ENCODE measurements around the gene LIMK1.
"Not testable (repeated sequence)": the region's sequence is repeated elsewhere in the genome, so short reads cannot be mapped to it uniquely, and the experiment has no call there.

LIMK1 gene

DNA sequence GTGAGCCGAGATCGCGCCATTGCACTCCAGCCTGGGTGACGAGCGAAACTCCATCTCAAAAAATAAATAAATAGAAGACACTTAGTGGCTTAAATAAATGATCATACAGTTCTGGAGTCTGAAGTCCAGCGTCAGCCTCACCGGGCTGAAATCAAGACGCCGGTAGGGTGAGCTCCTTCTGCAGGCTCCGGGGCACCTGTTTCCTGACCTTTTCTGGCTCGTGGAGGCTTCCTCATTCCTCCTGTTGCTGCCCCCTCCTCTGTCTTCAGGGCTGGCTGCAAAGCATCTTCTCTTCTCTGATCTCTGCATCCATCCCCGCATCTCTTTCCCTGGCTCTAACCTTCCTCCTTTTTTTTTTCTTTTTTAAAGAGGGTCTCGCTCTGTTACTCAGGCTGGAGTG, 32.8 kb downstream of the LIMK1 start:
- no peaks in the 10 kb centered on the region for H3K36me3 ChIP-seq (ENCODE audit: low read length)
- TF ChIP-seq EZH2phosphoT487 (conservative IDR thresholded peaks at IDR 0.05; ENCODE audit: low read length): no peak
- TF ChIP-seq, protein P1, sequence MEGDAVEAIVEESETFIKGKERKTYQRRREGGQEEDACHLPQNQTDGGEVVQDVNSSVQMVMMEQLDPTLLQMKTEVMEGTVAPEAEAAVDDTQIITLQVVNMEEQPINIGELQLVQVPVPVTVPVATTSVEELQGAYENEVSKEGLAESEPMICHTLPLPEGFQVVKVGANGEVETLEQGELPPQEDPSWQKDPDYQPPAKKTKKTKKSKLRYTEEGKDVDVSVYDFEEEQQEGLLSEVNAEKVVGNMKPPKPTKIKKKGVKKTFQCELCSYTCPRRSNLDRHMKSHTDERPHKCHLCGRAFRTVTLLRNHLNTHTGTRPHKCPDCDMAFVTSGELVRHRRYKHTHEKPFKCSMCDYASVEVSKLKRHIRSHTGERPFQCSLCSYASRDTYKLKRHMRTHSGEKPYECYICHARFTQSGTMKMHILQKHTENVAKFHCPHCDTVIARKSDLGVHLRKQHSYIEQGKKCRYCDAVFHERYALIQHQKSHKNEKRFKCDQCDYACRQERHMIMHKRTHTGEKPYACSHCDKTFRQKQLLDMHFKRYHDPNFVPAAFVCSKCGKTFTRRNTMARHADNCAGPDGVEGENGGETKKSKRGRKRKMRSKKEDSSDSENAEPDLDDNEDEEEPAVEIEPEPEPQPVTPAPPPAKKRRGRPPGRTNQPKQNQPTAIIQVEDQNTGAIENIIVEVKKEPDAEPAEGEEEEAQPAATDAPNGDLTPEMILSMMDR (IDR thresholded peaks at IDR 0.05; ENCODE audit: insufficient read depth, low read length, poor library complexity, severe bottlenecking): no peak
- H3K4me2 ChIP-seq (ENCODE audit: low read depth, low read length, poor library complexity, severe bottlenecking): no peak overlapping the region
- no peak overlapping the region for H3K4me3 ChIP-seq (ENCODE audit: insufficient read depth, low read length, poor library complexity, severe bottlenecking)
- no peaks in the 10 kb centered on the region for H3K9me3 ChIP-seq (ENCODE audit: insufficient read depth, low read length)
- no peak overlapping the region for H3K9ac ChIP-seq (ENCODE audit: low read length)
- H2AFZ ChIP-seq (ENCODE audit: low read depth, low read length, severe bottlenecking): no peak overlapping the region
- no peaks in the 10 kb centered on the region for H4K20me1 ChIP-seq (ENCODE audit: low read depth, low read length)
- H3K9me2 ChIP-seq (replicated peaks; ENCODE audit: insufficient read depth, low read length): no peaks in the 10 kb centered on the region
- no peaks in the 10 kb centered on the region for H3K27me3 ChIP-seq (ENCODE audit: low read length)
- no peak overlapping the region for H3K27ac ChIP-seq (ENCODE audit: low read depth, low read length)
- no peaks in the 10 kb centered on the region for H3K79me2 ChIP-seq (ENCODE audit: insufficient read depth, low read length)
- H3F3A ChIP-seq (ENCODE audit: insufficient read depth): no peaks in the 10 kb centered on the region

DNA sequence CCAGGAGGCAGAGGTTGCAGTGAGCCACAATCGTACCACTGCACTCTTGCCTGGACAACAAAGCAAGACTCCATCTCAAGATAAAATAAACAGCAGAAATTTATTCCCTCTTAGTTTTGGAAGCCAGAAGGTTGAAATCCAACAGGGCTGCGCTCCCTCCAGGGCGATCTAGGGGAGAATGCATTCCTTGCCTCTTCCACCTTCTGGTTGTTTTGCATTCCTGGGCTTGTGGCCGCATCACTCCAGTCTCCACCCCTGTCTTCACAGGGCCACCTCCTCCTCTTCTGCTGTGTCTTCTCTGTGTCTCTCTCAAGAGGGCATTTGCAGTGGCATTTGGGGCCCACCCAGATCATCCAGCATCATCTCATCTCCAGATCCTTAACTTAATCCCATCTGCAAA, 36.2 kb downstream of the LIMK1 start:
- TF ChIP-seq EZH2phosphoT487 (conservative IDR thresholded peaks at IDR 0.05; ENCODE audit: low read length): no peak
- TF ChIP-seq, protein P1 (IDR thresholded peaks at IDR 0.05; ENCODE audit: insufficient read depth, low read length, poor library complexity, severe bottlenecking): no peak
- no peak overlapping the region for H3K4me2 ChIP-seq (ENCODE audit: low read depth, low read length, poor library complexity, severe bottlenecking)
- H3K9me2 ChIP-seq (replicated peaks; ENCODE audit: insufficient read depth, low read length): no peaks in the 10 kb centered on the region
- H3K9ac ChIP-seq (ENCODE audit: low read length): no peak overlapping the region
- no peaks in the 10 kb centered on the region for H3F3A ChIP-seq (ENCODE audit: insufficient read depth)
- no peaks in the 10 kb centered on the region for H3K9me3 ChIP-seq (ENCODE audit: insufficient read depth, low read length)
- H3K79me2 ChIP-seq (ENCODE audit: insufficient read depth, low read length): no peaks in the 10 kb centered on the region
- no peak overlapping the region for H3K4me3 ChIP-seq (ENCODE audit: insufficient read depth, low read length, poor library complexity, severe bottlenecking)
- H2AFZ ChIP-seq (ENCODE audit: low read depth, low read length, severe bottlenecking): no peak overlapping the region
- no peak overlapping the region for H3K27ac ChIP-seq (ENCODE audit: low read depth, low read length)
- H3K36me3 ChIP-seq (ENCODE audit: low read length): no peaks in the 10 kb centered on the region
- H4K20me1 ChIP-seq (ENCODE audit: low read depth, low read length): no peaks in the 10 kb centered on the region
- no peaks in the 10 kb centered on the region for H3K27me3 ChIP-seq (ENCODE audit: low read length)

DNA sequence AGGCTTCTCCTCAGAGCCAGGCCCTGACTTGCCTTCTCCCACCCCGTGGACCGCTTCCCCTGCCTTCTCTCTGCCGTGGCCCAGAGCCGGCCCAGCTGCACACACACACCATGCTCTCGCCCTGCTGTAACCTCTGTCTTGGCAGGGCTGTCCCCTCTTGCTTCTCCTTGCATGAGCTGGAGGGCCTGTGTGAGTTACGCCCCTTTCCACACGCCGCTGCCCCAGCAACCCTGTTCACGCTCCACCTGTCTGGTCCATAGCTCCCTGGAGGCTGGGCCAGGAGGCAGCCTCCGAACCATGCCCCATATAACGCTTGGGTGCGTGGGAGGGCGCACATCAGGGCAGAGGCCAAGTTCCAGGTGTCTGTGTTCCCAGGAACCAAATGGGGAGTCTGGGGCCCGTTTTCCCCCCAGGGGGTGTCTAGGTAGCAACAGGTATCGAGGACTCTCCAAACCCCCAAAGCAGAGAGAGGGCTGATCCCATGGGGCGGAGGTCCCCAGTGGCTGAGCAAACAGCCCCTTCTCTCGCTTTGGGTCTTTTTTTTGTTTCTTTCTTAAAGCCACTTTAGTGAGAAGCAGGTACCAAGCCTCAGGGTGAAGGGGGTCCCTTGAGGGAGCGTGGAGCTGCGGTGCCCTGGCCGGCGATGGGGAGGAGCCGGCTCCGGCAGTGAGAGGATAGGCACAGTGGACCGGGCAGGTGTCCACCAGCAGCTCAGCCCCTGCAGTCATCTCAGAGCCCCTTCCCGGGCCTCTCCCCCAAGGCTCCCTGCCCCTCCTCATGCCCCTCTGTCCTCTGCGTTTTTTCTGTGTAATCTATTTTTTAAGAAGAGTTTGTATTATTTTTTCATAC, 38.0 kb downstream of the LIMK1 start:
- Histone ChIP-seq H3K4me3 (ENCODE audit: insufficient read depth, low read length, poor library complexity, severe bottlenecking) (no peak overlapping the region), H3K36me3 (ENCODE audit: low read length) (no peaks in the 10 kb centered on the region), H3K9ac (ENCODE audit: low read length) (no peak overlapping the region), H3K9me3 (ENCODE audit: insufficient read depth, low read length) (no peaks in the 10 kb centered on the region), H3K27me3 (ENCODE audit: low read length) (no peaks in the 10 kb centered on the region), H3K27ac (ENCODE audit: low read depth, low read length) (no peak overlapping the region), H3K4me2 (ENCODE audit: low read depth, low read length, poor library complexity, severe bottlenecking) (no peak overlapping the region), H3F3A (ENCODE audit: insufficient read depth) (no peaks in the 10 kb centered on the region), H4K20me1 (ENCODE audit: low read depth, low read length) (no peaks in the 10 kb centered on the region), H3K9me2 (replicated peaks; ENCODE audit: insufficient read depth, low read length) (no peaks in the 10 kb centered on the region), H2AFZ (ENCODE audit: low read depth, low read length, severe bottlenecking) (no peak overlapping the region), H3K79me2 (ENCODE audit: insufficient read depth, low read length) (no peaks in the 10 kb centered on the region)
- TF ChIP-seq, protein P1 (IDR thresholded peaks at IDR 0.05; ENCODE audit: insufficient read depth, low read length, poor library complexity, severe bottlenecking): no peak
- TF ChIP-seq EZH2phosphoT487 (conservative IDR thresholded peaks at IDR 0.05; ENCODE audit: low read length): no peak

DNA sequence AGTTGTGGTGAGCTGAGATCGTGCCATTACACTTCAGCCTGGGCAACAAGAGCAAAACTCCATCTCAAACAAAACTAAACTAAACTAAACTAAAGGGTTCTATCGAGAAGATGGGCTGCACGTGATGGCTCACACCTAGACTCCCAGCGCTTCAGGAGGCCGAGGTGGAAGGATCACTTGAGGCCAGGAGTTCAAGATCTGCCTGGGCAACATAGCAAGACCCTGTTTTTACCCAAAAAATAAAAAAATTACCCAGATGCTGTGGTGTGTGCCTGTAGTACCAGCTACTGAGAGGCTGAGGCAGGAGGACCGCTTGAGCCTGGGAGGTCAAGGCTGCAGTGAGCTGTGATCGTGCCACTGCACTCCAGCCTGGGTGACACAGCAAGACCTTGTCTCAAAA, 40.3 kb downstream of the LIMK1 start:
- H3K27ac ChIP-seq (ENCODE audit: low read depth, low read length); H3K4me2 ChIP-seq (ENCODE audit: low read depth, low read length, poor library complexity, severe bottlenecking); H3K9ac ChIP-seq (ENCODE audit: low read length); H3K9me3 ChIP-seq (ENCODE audit: insufficient read depth, low read length); H3F3A ChIP-seq (ENCODE audit: insufficient read depth); H2AFZ ChIP-seq (ENCODE audit: low read depth, low read length, severe bottlenecking); H4K20me1 ChIP-seq (ENCODE audit: low read depth, low read length); H3K9me2 ChIP-seq (replicated peaks; ENCODE audit: insufficient read depth, low read length); H3K4me3 ChIP-seq (ENCODE audit: insufficient read depth, low read length, poor library complexity, severe bottlenecking); H3K79me2 ChIP-seq (ENCODE audit: insufficient read depth, low read length); H3K27me3 ChIP-seq (ENCODE audit: low read length); H3K36me3 ChIP-seq (ENCODE audit: low read length): not testable (repeated sequence)
